Liver (tissue), 9 donors: ENCODE data around the gene HYAL1. TPM values are rescaled to one million over a fixed set of nuclear protein-coding genes. Genes with fewer than 3 reads are reported as not detected.

Experiments used
- DNase-seq: peaks from one replicate; pipeline ENCODE4 v3.0.0-alpha.2; 2017; ENCODE audit warnings: low spot score
- H3K27ac ChIP-seq, 2 donors: one replicate each; pipeline ENCODE4 v1.7.0; 2013; ENCODE audit warnings: inconsistent platforms in 2 of 2, low read length in 2 of 2, control low read depth in 1 of 2, low read depth in 1 of 2, mild to moderate bottlenecking in 1 of 2
- H3K27me3 ChIP-seq, 4 donors: one replicate each; pipeline versions ENCODE4 v1.6.1 to v1.7.0; 2013; ENCODE audit warnings: low read length in 3 of 4, inconsistent platforms in 1 of 4, mild to moderate bottlenecking in 1 of 4, moderate library complexity in 1 of 4; ENCODE audit not compliant: control insufficient read depth in 4 of 4, insufficient read depth in 4 of 4
- H3K36me3 ChIP-seq, 4 donors: one replicate each; pipeline versions ENCODE4 v1.6.1 to v1.7.0; 2013; ENCODE audit warnings: low read length in 3 of 4, mild to moderate bottlenecking in 3 of 4, low read depth in 1 of 4, moderate library complexity in 1 of 4; ENCODE audit not compliant: control insufficient read depth in 4 of 4, insufficient read depth in 3 of 4
- H3K4me1 ChIP-seq, 4 donors: one replicate each; pipeline versions ENCODE4 v1.6.1 to v1.7.0; 2013; ENCODE audit warnings: low read length in 3 of 4, mild to moderate bottlenecking in 3 of 4, moderate library complexity in 1 of 4; ENCODE audit not compliant: control insufficient read depth in 4 of 4, insufficient read depth in 4 of 4
- H3K4me3 ChIP-seq, 3 donors: one replicate each; pipeline versions ENCODE4 v1.6.1 to v1.7.0; 2013; ENCODE audit warnings: low read length in 3 of 3, control low read depth in 1 of 3, low read depth in 1 of 3, mild to moderate bottlenecking in 1 of 3
- H3K9ac ChIP-seq, 2 donors: one replicate each; pipeline ENCODE4 v1.7.0; 2013; ENCODE audit warnings: low read length in 2 of 2, mild to moderate bottlenecking in 2 of 2, moderate library complexity in 2 of 2, control low read depth in 1 of 2, low read depth in 1 of 2
- H3K9me3 ChIP-seq, 4 donors: one replicate each; pipeline versions ENCODE4 v1.6.1 to v1.7.0; 2013; ENCODE audit warnings: low read length in 3 of 4; ENCODE audit not compliant: control insufficient read depth in 4 of 4
- CTCF ChIP-seq: fragments of 150-350 bp; IDR thresholded peaks from 2 replicates; pipeline ENCODE4 v1.5.1; 2017; ENCODE audit warnings: improper control_type of control experiment, low read depth, low read length; ENCODE audit not compliant: missing input control
- EGR1 ChIP-seq, 2 donors: IDR thresholded peaks; 2 replicates each; pipeline ENCODE4 v1.6.1; 2016 to 2018; ENCODE audit warnings: antibody characterized with exemption in 2 of 2, low read depth in 2 of 2
- FOXA1 ChIP-seq: IDR thresholded peaks from 2 replicates; pipeline ENCODE4 v1.6.1; 2016; ENCODE audit warnings: antibody characterized with exemption
- FOXA2 ChIP-seq: IDR thresholded peaks from 2 replicates; pipeline ENCODE4 v1.6.1; 2016; ENCODE audit warnings: antibody characterized with exemption
- GABPA ChIP-seq, 2 donors: IDR thresholded peaks in 1 of 2; conservative IDR thresholded peaks in 1 of 2; 2 replicates each; pipeline ENCODE4 v1.6.1; 2016; ENCODE audit warnings: antibody characterized with exemption in 2 of 2, mild to moderate bottlenecking in 1 of 2, moderate library complexity in 1 of 2
- HNF4A ChIP-seq, 2 donors: conservative IDR thresholded peaks; 2 replicates each; pipeline ENCODE4 v1.6.1; 2016; ENCODE audit warnings: antibody characterized with exemption in 2 of 2, mild to moderate bottlenecking in 2 of 2
- HNF4G ChIP-seq: IDR thresholded peaks from 2 replicates; pipeline ENCODE4 v1.6.1; 2016; ENCODE audit warnings: antibody characterized with exemption
- JUND ChIP-seq, 2 donors: IDR thresholded peaks; 2 replicates each; pipeline ENCODE4 v1.6.1; 2016; ENCODE audit warnings: antibody characterized with exemption in 2 of 2
- NR2F2 ChIP-seq: IDR thresholded peaks from 2 replicates; pipeline ENCODE4 v1.6.1; 2016; ENCODE audit warnings: antibody characterized with exemption
- RAD21 ChIP-seq, 2 donors: IDR thresholded peaks; 2 replicates each; pipeline ENCODE4 v1.6.1; 2016; ENCODE audit warnings: antibody characterized with exemption in 2 of 2, mild to moderate bottlenecking in 2 of 2
- REST ChIP-seq: IDR thresholded peaks from 2 replicates; pipeline ENCODE4 v1.6.1; 2016; ENCODE audit warnings: antibody characterized with exemption, mild to moderate bottlenecking
- RXRA ChIP-seq, 2 donors: IDR thresholded peaks; 2 replicates each; pipeline ENCODE4 v1.6.1; 2017 to 2018; ENCODE audit warnings: antibody characterized with exemption in 2 of 2, mild to moderate bottlenecking in 1 of 2
- SP1 ChIP-seq: IDR thresholded peaks from 2 replicates; pipeline ENCODE4 v1.6.1; 2018; ENCODE audit warnings: antibody characterized with exemption, mild to moderate bottlenecking
- TAF1 ChIP-seq: conservative IDR thresholded peaks from 2 replicates; pipeline ENCODE4 v1.6.1; 2016; ENCODE audit warnings: antibody characterized with exemption, mild to moderate bottlenecking
- YY1 ChIP-seq: IDR thresholded peaks from 2 replicates; pipeline ENCODE4 v1.6.1; 2016; ENCODE audit warnings: antibody characterized with exemption, mild to moderate bottlenecking
- ZBTB33 ChIP-seq: IDR thresholded peaks from 2 replicates; pipeline ENCODE4 v1.6.1; 2016; ENCODE audit warnings: antibody characterized with exemption
- WGBS: extraction: QIAGEN DNeasy Blood & Tissue Kit; methylation state at CpG from one replicate; pipeline ENCODE4 v1.1.7; 2013; 5-methylcytosine and 5-hydroxymethylcytosine counted together
- polyA plus RNA-seq, 2 donors: library from polyadenylated mRNA; stranded (reverse) in 1 of 2; unstranded in 1 of 2; fragments of 200-250 nt in 1 of 2; fragments of >200 nt in 1 of 2; fragmentation: Nextera tagmentation in 1 of 2; extraction: Ambion mirVana in 1 of 2; gene quantifications; one replicate each; pipeline versions ENCODE4 v1.2.1 to v1.2.3, GENCODE V29; 2013 to 2015
- total RNA-seq, 2 donors: library from RNA; depleted of rRNA; stranded (reverse); fragments of >200 nt; gene quantifications; one replicate each; pipeline ENCODE4 v1.2.3, GENCODE V29; 2014
- TF ChIP-seq, protein P1 (sequence below): IDR thresholded peaks from 2 replicates; pipeline ENCODE4 v1.6.1; 2016; ENCODE audit warnings: antibody characterized with exemption
- TF ChIP-seq, protein P2 (sequence below): IDR thresholded peaks from 2 replicates; pipeline ENCODE4 v1.6.1; 2016; ENCODE audit warnings: antibody characterized with exemption
- donor health status: healthy.
- donor health status: healthy.
- donor health status: healthy.
- donor health status: healthy.
- donor health status: healthy.

The HYAL1 gene
- total and polyA plus RNA-seq, 4 donors = 82.3 to 156 (median 121) TPM

DNA sequence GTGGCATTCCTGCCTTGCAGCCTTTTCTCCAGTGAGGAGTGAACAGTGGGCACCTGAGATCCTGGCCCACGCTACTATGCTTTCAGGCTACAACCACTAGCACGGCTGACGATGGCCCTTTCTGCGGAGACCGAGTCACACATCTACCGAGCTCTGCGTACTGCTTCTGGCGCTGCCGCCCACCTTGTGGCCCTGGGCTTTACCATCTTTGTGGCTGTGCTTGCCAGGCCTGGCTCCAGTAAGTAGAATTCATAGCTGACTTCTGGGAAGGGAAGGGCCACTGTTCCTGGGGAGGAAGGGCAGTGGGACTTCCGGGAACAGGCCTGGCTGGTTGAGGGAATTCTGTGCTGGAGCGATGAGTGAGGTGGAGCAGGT is 47.9 kb upstream of the HYAL1 start:
- H3K27ac ChIP-seq = peak overlapping the region; percentile 97 to 98
- no peak for DNase-seq
- no peaks in the 10 kb centered on the region for H3K9me3 ChIP-seq
- WGBS = 47% methylated on average over 11 of the region's 11 CpGs
- peak overlapping the region; percentile 67 to 90 (median 79) for H3K4me3 ChIP-seq
- peaks cover 11 to 31% (median 15%) of the 10 kb centered on the region in 4 donors for H3K36me3 ChIP-seq
- no peaks in the 10 kb centered on the region for H3K27me3 ChIP-seq
- peaks cover 16 to 69% (median 49%) of the 10 kb centered on the region in 4 donors for H3K4me1 ChIP-seq
- H3K9ac ChIP-seq = peak overlapping the region in 1 of 2 donors; percentile 34
- no peak for TF ChIP-seq HNF4A (conservative IDR thresholded peaks at IDR 0.05)
- no peak for TF ChIP-seq RAD21 (IDR thresholded peaks at IDR 0.05)
- TF ChIP-seq FOXA2 = no peak
- TF ChIP-seq CTCF = no peak
- TF ChIP-seq SP1 = no peak
- TF ChIP-seq EGR1 (IDR thresholded peaks at IDR 0.05; ENCODE audit: low read depth in 2 of 2) = no peak
- TF ChIP-seq JUND (IDR thresholded peaks at IDR 0.05) = no peak
- TF ChIP-seq REST = no peak
- no peak for TF ChIP-seq GABPA (IDR thresholded peaks at IDR 0.05 in 1 of 2, conservative IDR thresholded peaks at IDR 0.05 in 1 of 2)
- no peak for TF ChIP-seq ZBTB33
- no peak for TF ChIP-seq YY1
- TF ChIP-seq, protein P1, sequence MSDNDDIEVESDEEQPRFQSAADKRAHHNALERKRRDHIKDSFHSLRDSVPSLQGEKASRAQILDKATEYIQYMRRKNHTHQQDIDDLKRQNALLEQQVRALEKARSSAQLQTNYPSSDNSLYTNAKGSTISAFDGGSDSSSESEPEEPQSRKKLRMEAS = no peak
- TF ChIP-seq NR2F2 = no peak
- TF ChIP-seq FOXA1 = no peak
- no peak for TF ChIP-seq TAF1
- TF ChIP-seq, protein P2, sequence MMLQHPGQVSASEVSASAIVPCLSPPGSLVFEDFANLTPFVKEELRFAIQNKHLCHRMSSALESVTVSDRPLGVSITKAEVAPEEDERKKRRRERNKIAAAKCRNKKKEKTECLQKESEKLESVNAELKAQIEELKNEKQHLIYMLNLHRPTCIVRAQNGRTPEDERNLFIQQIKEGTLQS = no peak
- TF ChIP-seq RXRA (IDR thresholded peaks at IDR 0.05) = no peak
- TF ChIP-seq HNF4G = no peak
